ENCODE data around the gene MYOZ2.

Gene MYOZ2

DNA sequence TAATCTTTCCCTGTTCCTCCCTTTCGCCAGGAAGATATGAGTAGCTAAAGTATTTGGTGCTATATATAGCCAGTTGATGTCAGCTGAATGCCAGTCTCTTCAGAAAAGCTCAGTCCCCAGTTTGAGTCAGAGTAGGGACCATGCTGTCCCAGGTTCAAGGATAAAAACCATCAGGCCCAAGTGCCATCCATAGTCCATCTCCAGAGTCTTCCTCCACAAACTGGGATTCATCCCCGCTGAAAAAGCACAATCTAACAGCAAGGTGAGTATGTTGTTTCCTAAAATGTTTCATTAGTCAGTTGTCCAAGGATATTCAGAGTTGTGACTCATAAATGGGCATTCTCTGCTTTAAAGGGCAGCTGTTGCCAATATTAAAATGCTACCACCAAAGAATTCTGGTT lies at the start of gene MYOZ2:
MYOZ2 (plus strand) TSS at position 112 of the 401 bp plus-strand sequence. CDS start 694 bp downstream, outside the sequence.
- DNase-seq: no peak

DNA sequence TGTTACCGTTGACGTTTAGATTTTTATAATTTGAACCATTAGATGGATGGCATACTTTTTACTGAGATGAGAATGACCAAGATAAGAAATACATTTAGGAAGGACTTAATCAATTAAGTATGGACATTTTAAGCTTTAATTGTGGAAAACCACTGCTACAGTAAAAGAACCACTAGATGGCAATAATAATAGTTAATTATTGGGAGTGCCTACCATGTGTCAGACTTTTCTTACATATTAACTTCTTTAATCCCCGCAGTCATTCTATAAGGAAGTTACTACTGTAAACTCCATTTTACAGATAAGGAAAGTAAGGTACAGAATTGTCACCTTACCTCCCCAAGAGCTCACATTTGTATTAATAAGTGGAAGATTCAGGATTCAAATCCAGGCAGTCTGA lies 48.5 kb upstream of the MYOZ2 start:
- DNase-seq: no peak

DNA sequence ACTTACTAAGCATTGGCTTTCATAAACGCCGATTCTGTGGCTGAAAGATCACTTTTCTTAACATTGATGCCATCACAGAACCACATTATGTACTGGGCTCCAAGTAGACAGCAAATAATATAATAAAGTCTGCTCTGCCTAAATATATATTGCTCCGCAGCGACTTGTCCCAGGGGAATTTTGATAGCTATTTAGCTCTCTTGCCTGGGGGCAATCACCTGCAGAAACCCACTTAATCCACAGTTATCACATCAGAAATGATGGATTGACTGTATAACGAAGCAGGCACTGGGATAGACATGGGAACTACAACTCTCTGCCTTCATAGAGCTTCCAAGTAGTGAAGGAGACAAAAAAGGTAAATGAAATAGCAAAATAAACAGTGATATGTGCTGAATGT lies 48.0 kb upstream of the MYOZ2 start:
- DNase-seq: no peak

DNA sequence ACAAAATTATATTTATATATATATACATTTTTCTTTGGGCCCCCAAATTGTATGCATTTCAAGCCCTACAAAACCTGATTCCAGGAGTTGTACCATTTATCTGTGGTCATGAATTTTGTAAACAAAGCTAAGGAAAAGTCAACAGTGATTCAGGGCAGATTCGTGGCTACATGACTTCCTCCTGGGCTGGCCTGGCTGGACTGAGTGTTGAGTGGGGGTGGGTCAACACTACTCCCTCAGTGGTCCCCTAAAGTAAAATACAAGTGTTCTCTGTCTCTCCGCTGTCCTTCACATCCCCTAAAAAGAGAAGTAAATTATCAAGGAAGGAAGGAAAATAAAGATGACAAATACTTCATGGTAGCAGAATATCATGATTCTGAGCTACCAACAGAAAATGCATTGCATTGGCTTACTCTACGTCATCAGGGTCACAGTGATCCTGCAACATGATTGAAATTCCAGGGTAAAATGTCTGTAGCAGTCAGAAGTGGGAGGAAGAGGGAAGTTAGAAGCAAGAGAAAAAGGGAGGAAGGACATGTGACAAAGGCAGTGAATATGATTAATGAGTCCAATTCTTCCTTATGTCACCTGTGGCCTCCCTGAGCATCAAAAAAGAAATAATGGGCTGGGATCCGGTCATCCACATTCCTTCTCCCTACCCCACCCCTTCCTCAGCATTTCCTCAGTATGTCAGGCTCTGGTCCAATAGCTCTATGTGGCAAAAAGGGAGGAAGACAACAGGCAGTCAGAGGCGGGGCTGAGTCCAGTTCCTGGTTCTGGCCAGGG lies 42.4 kb upstream of the MYOZ2 start:
- DNase-seq: no peak

DNA sequence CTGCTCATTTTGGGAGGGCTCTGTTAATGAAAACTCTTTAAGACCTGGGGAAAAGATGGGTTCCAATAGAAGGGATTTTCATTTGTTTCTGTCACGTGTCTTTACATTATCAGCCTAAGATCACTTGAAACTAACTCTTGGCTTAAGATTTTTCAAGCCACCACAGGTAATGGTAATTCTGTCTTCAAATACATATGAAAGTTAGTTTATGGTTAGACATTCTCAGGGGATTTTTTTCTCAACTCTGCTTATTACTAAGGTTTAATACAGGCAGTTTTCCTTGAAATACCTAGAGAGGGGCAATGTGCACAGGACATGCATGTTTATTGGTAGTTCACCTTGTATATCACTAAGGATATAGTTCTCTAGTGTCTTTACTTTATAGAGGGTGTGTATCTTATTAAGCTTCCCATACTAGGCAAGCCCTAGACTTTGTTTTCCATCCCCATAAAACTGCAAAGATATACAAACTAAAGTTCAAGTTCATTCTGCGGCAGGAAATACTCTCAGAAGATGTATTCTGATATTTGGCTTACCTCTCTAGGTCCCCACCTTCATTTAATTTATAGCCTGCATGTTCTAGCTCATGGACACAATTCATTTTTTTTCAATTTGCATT lies 38.2 kb upstream of the MYOZ2 start:
- DNase-seq: no peak

DNA sequence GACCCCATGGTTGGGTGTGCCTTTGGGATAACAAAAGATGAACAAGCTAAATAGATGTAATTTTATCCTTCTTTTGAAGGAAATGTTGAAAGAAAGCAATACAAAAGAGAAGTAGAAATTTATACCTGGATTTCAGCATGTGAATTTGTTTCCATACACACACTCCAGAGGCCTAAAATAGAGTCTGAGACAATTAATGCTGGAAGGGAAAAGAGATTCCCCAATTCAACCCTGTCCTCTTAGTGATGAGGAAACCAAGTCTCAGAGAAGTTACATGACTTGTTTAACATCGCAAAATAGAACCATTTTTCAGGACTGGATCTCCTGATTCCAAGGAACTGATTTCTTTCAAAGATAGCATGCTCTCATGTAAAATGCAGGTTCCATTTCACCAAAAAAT lies 37.3 kb upstream of the MYOZ2 start:
- DNase-seq: no peak

DNA sequence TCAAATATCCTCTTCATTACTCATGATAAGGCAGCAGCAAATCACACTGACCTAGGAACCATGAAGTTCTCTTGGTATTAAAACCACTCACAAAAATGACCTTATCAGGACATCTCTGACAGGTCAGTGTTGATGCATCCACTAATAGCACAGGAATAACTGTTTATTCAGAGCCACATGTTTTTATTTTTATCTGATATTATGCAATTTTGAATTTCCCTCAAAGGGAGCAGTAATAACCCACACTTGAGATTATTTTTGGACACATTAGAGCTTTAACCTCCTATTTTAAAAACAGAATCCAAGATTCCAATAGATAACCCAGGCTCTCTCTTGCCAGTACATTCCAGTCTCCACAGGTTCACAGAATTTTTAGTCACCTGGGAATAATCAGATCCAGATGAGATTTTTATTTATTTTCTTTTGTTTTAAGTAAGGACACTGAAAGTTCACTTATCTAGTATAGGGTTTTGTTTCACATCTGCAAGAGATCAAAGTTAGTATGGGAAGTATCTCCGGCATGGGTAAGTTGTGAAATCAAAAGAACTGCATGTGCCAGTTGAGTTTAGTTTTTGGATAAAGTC lies 36.3 kb upstream of the MYOZ2 start:
- DNase-seq: no peak

DNA sequence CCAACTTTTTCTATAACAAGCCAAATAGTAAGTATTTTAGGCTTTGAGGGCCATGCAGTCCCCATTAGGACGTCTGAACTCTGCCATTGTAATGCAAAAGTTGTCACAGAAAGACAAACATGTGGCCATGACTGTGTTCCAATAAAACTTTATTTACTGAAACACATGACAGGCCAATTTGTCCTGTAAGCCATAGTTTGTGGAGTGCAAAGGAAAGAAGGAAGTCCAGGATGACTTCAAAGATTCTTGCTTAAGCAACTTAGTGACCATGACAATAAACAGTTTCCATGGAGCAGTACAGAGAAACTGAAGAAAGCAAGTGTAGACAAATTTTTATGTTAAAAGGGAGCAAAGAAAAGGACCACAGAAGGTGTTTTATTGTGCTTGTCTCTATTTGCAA lies 35.0 kb upstream of the MYOZ2 start:
- DNase-seq: no peak

DNA sequence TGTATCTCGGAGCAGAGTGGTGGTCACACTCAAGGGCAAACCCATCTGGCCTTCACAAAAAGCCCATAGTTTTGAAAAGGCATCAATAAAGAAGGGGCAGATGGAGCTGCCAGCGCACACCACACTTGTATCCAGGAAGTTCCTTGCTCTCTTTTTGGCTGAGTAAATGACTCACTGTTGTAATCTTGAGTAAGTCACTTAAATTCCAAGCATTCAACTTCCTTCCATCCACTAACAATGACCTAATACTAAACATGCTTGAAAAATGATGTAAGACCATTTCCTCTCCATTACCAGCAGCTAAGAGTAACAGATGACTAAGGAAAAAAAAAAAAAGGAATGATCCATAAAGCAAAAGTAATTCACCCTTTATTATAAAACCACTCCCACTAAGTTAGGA lies 32.4 kb upstream of the MYOZ2 start:
- no peak for DNase-seq

DNA sequence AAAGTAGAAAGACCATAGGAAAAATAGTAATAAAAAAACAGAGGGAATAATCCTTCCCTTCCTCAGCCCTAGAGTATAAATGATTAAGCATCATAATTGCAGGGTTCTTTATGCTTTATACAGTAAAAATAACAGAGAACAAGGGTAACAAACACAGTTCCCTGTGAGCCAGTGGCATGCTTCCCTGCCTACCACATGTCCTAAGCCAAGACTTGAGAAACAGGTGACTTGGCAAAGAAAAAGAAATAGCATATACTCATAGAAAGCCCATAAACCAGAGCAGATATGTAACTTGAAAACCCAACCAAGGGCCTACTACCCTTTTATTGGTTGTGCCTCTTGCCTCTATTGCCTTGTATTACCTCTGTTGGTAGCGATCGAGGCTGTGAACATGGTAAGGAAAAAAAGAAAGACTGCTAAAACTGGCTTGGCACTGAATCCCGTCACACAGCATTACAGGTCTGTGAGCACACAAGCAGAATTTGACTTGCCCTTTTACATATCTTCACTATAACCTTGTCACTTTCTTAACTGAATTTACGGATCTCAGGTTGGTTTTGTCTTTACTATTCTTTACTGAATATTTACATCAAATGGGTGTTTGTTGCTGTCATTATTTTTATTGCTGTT lies 30.9 kb upstream of the MYOZ2 start:
- DNase-seq: no peak

DNA sequence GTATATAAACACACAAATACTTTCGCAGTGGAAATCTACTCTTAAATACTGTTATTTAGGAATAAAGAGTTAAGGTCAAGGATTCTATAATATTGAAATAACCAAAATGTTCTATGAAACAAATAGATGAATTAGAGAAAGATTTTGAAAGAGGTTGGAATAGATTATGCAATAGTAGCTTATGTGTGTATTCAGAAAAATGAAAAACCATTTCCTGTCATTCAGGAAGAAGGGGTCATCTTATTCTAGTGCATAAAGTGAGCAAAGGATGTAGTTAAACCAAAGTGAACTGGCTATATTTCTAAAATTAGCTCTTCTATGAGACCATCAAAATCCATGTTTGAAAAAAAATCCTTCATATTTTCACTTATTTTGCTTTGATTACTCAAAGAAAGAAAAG lies 30.0 kb upstream of the MYOZ2 start:
- DNase-seq: no peak

DNA sequence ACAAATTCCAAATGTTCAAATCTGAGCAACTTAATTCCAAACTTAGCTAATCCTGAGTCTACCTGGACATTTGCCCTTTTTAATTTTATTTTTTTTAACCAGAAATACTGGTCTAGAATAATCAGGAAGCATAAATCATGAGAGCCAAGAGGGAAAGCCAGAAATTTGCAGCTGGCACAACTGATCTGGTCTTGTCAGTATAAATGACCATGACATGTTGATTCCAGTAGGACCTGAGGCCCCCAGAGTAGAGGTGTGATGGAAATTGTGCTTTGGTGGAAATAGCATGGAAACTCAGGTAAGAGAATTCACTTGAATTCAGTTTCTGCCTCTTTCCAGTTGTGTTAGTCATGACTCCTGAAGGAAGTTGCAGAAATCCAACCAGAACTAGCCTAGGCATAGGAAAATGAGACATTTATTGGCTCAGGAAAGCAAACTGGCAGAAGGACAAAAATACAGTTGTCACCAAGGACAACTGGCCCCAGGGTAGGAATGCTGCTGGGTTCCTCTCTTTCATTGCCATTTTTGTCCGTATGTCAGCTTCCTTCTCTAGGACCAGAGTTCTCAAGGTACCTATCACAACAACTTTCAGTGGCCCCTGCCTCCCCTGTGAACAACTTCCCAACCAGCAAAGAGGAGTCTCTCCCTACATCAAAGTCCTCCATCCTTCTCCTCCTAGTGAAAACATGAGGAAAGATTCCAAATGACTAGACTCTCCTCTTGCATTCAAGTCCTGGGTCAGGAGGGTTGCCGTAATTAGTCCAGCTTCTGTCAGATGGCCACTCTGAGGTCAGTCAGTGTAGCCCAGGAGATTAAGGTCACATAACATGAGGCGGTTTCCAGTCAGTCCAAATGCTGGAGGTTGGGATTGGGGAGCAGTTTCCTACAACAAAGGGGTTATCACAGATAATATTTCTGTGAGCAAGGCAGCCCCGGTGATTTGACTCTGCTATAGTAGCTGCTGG lies 29.3 kb upstream of the MYOZ2 start:
- no peak for DNase-seq

DNA sequence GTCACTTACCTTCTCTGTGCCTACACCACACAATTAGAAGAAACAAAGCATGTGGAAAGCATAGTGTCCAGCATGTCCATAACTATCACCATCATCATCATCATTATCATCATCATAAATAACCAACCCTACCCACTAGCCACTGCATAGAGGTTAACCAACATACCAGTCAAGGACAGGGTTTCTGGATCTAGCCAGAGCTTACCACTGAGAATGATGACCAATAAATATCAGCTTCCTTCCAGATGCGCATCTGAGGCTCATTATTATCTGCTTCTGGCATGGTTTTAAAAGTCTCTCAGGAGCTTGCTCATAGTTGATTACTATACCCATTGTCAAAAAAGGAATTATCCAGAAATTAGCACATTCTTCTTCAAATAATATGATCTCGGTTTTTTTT lies 25.5 kb upstream of the MYOZ2 start:
- DNase-seq: no peak

DNA sequence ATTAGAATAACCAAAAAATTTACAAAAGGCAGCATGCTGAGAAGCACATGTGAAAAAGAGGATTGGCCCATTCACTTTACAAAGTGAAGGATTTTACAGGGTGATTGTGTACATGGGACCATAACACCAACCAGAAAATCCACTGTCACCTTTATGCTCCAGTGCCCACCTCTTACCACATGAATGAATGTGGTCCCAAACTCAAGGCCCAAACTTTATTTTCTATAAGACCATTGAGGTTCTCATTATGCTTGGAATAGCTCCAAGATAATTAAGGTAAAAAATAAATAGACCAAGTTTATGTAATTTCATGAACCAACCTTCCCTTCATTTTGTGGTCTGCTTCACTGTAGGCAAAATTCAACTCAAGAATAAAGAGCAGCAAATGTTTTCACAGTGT lies 24.3 kb upstream of the MYOZ2 start:
- no peak for DNase-seq

DNA sequence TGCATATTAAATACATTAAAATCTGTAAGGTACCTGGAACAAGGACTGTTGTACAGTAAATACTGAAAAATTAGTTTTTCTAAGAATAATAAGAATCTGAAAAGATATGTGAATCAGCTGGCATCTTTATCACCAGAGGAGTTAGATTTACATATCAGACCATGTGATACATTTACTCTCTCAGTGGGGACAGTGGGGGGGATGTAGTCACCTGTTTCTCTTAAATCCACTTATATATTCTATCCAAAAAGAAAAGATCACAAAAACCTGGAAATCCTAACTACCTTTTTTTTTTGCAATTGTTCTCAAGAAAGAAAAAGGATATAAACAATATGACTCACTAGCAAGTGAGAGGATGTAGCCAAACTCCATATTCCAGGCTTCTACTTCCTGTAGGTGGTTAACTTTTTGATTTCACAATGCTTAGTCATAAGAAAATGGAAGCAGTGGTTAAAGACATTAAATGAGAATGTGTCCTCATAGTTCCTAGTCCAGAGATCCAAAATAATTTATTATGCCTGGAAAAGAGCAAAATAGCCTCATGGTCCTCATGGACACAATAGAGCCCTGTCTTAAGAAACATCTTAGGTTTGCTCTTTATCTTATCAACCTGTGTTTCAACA lies 22.5 kb upstream of the MYOZ2 start:
- no peak for DNase-seq

DNA sequence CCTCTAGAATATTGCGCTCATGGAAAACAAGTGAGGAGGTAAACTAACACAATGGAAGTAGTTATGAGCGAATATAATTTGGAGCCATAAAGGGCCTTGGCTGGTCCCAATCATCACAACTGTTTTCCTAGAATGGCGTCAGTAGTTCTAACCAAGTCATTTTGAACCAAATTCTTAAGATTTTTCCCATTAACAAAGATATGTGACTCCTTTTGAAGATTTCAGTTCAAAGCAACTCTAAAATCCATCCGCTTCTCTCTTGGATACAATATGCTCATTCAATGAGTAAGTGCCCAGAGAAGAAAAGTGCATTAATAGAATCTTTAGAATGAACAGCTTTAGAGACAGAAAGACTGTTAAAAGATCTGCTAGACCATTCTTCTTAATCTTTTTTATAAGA lies 19.6 kb upstream of the MYOZ2 start:
- no peak for DNase-seq

DNA sequence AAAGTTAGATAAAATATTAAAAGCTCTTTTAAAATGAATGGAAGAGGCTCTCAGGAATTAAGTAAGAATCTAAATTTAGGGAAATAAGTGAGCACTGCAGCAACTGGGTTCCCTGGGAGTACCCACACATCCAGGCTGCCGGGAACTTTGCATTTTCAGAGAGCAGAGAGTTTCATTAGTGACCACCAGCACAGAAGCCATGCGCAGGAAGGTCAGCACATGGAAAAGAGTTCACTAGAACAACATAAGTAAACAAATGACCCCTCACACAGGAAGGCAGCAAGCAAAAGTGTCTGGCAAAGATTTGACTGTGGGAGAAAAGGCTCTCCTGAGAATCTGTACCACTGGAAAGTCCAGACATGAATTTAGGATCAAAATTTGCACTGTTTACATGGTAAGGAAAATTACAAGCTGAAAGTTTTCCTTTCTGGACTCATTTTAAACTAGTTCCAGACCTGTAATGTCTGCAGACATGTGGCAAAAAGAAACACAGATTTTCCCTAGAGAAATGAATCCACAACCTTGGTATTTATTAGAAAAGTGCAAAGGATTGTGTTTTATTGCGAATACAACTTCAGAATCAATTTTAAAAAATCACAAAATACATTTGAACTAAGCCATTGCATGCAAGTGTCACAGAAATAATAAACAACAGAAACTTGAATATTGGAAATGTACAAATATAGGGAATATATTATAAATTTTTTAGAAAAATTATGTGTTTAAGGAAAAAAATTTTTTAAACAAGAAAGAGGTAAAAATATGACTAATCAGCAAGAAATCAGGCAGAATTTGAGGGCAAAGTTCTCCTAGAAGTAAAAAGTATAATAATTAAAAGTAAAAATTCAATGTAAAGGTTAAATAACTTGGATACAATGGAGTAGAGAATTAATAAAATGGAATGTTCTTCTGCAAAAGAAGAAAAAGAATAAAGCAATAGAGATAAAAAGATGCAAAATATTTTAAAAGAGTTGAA lies 18.4 kb upstream of the MYOZ2 start:
- no peak for DNase-seq

DNA sequence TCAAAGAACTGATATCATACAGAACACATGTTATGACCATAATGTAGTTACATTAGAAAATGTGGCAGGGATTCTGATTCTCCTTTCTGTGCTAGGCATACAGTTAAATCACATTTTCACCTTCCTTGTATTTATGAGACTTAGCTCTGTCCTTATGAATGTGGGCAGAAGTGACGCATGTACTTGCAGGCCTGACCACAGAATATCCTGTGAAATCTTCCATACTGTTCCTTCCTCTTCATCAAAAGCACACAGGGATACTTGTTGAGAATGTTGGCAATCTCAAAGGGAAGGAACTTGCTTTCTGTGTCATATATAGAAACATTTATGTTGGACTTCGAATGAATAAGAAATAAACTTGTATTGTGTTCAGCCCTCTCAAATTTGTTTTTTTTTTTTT lies 17.2 kb upstream of the MYOZ2 start:
- no peak for DNase-seq

DNA sequence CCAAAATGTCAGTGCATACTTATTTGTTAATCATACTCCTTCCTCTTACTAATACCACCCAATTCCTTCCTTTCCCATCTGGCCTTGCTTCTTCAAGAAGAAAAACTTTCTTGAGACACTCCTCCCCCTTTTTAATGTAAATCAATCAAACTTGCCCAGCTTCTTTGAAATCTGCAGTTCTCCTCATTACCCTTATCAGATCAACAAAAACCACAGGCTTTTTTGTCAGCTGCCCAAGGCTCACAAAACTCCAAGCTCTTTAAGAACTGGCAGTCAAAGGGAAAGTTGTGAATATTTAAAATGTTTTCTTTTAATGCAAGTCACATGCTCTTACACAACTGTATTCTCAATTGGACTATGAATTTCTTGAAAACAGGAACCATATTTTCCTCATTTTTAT lies 11.3 kb upstream of the MYOZ2 start:
- DNase-seq: no peak

DNA sequence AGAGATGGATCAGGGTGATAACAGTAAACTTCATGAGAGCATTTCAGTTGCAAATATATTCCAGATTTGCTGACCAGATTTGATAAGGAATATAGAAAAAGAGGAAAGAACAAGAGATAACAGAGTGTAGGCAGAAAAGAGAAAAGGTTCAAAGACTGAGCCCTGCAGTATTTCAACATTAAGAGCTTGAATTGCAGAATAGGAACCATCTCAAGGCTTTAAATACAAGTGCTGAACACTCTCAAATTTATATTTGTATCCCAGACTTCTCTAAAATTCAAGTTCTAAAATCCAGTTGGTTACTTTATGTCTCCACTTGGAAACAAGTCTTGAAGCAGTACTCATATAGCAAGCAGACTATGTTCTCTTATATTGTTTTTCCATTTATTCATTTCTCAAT lies 9.7 kb upstream of the MYOZ2 start:
- no peak for DNase-seq

DNA sequence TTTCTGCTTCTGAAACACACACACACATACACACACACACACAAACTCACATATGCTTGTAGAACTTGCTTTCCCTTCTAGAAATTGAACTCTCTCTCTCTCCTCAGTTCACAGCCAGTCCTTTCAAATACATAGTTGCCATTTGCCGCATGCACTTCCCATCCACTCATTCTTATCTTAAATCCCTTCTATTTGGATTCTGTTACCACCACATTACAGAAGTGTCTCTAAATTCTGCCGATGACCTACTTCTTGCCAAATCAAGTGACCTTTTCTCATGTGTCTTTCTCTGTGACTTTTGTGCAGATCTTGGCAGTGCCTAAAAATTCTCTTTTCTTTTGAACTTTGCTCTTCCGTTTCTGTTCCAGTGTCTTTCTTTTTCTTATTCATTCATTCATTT lies 7.5 kb upstream of the MYOZ2 start:
- DNase-seq: no peak

Data from NCI-H1436 treated with DMSO at 0.1 percent for 48 hours (cell line).